Retinal pigment epithelial cell (primary cell): ENCODE measurements around the gene SUMO2.
"Not testable (repeated sequence)": the region's sequence is repeated elsewhere in the genome, so short reads cannot be mapped to it uniquely, and the experiment has no call there.

Experiments used
- DNase-seq: peaks from one replicate; pipeline ENCODE4 v3.0.0-alpha.2; 2010; ENCODE audit warnings: low read depth
- H3K4me3 ChIP-seq: 2 replicates; pipeline ENCODE4 v1.5.1; 2011; ENCODE audit warnings: mild to moderate bottlenecking, low read length, control low read depth, moderate library complexity
- CTCF ChIP-seq: conservative IDR thresholded peaks from 2 replicates; pipeline ENCODE4 v1.5.1; 2011; ENCODE audit warnings: low read depth, low read length, control low read depth, inconsistent platforms

SUMO2 gene

GRCh38 chr17:75128694-75129505, 53.9 kb downstream of the SUMO2 start:
- DNase-seq = no peak
- H3K4me3 ChIP-seq = no peak overlapping the region
- TF ChIP-seq CTCF = no peak

GRCh38 chr17:75127936-75128335, 54.8 kb downstream of the SUMO2 start:
- not testable (repeated sequence) for DNase-seq, H3K4me3 ChIP-seq

- no peak for TF ChIP-seq CTCF
- no peak for DNase-seq
- H3K4me3 ChIP-seq = no peak overlapping the region
Measured at GRCh38 chr17:75126954-75127353, 55.8 kb downstream of the SUMO2 start.

GRCh38 chr17:75125984-75126383, 56.8 kb downstream of the SUMO2 start:
- no peak for DNase-seq
- no peak overlapping the region for H3K4me3 ChIP-seq
- no peak for TF ChIP-seq CTCF

- no peak overlapping the region for H3K4me3 ChIP-seq
- no peak for DNase-seq
- TF ChIP-seq CTCF = no peak
Measured at GRCh38 chr17:75124819-75125162, 58.0 kb downstream of the SUMO2 start.

GRCh38 chr17:75124041-75124818, 58.5 kb downstream of the SUMO2 start:
- TF ChIP-seq CTCF = no peak
- no peak overlapping the region for H3K4me3 ChIP-seq
- DNase-seq = peak; percentile 73

GRCh38 chr17:75118307-75118706, 64.5 kb downstream of the SUMO2 start:
- no peak for DNase-seq
- TF ChIP-seq CTCF = no peak
- H3K4me3 ChIP-seq = no peak overlapping the region
